HepG2 (cell line): ENCODE measurements around the gene HIVEP2.

Experiments used
- FOXJ3 ChIP-seq: sonication (generic); formaldehyde crosslinking; IDR thresholded peaks from 2 replicates; pipeline ENCODE4 v1.4.0; 2020; ENCODE audit warnings: missing genetic modification reagents, mild to moderate bottlenecking, borderline replicate concordance
- IRF2 ChIP-seq: IDR thresholded peaks from 2 replicates; pipeline ENCODE4 v1.6.1; 2018; ENCODE audit warnings: missing genetic modification reagents, missing compliant biosample characterization
- JUNB ChIP-seq: sonication (generic); formaldehyde crosslinking; IDR thresholded peaks from 2 replicates; pipeline ENCODE4 v1.8.0; 2022; ENCODE audit warnings: missing genetic modification reagents, mild to moderate bottlenecking, borderline replicate concordance
- SCMH1 ChIP-seq: sonication (generic); formaldehyde crosslinking; IDR thresholded peaks from 2 replicates; pipeline ENCODE4 v1.9.0; 2021; ENCODE audit warnings: missing genetic modification reagents, mild to moderate bottlenecking, borderline replicate concordance
- TF ChIP-seq, protein P1 (sequence below): sonication (generic); formaldehyde crosslinking; IDR thresholded peaks from 2 replicates; pipeline ENCODE4 v1.5.0; 2020; ENCODE audit warnings: mild to moderate bottlenecking, missing genetic modification reagents, moderate library complexity
- TF ChIP-seq, protein P2 (sequence below): sonication (generic); formaldehyde crosslinking; IDR thresholded peaks from 2 replicates; pipeline ENCODE4 v1.8.1; 2023; ENCODE audit warnings: mild to moderate bottlenecking, inconsistent platforms, moderate library complexity, missing genetic modification reagents, borderline replicate concordance
- TF ChIP-seq, protein P3 (sequence below): sonication (generic); formaldehyde crosslinking; IDR thresholded peaks from 2 replicates; pipeline ENCODE4 v1.4.0; 2020; ENCODE audit warnings: missing genetic modification reagents

DNA sequence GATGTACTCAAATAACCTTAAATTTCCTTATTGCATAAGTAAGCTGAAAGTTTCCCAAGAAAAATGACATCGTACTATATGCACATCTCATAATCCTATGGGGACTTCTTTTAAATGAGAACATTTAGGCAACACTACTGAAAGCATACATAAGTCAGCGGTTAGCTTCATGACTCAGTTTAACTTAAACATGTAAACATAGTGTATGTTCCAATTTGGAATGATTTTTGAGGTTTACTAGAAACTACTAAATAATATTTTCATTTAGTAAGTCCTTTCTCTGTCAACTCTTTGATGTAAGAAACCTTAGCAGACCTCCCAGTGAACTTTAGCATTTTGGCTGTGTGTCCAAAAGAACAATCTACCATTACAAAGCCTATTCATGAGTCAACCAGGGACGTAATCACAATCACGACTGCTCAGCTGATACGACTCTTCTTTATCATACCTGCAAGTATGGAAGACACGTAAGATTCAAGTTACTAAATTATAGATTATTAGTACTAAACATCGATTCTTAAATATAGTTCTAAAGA, 19.3 kb downstream of the HIVEP2 start:
- no peak for TF ChIP-seq JUNB (CRISPR knock-in tag)
- TF ChIP-seq, protein P1, sequence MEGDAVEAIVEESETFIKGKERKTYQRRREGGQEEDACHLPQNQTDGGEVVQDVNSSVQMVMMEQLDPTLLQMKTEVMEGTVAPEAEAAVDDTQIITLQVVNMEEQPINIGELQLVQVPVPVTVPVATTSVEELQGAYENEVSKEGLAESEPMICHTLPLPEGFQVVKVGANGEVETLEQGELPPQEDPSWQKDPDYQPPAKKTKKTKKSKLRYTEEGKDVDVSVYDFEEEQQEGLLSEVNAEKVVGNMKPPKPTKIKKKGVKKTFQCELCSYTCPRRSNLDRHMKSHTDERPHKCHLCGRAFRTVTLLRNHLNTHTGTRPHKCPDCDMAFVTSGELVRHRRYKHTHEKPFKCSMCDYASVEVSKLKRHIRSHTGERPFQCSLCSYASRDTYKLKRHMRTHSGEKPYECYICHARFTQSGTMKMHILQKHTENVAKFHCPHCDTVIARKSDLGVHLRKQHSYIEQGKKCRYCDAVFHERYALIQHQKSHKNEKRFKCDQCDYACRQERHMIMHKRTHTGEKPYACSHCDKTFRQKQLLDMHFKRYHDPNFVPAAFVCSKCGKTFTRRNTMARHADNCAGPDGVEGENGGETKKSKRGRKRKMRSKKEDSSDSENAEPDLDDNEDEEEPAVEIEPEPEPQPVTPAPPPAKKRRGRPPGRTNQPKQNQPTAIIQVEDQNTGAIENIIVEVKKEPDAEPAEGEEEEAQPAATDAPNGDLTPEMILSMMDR (CRISPR knock-in tag) = no peak
- TF ChIP-seq SCMH1 (CRISPR knock-in tag) = no peak
- TF ChIP-seq, protein P2, sequence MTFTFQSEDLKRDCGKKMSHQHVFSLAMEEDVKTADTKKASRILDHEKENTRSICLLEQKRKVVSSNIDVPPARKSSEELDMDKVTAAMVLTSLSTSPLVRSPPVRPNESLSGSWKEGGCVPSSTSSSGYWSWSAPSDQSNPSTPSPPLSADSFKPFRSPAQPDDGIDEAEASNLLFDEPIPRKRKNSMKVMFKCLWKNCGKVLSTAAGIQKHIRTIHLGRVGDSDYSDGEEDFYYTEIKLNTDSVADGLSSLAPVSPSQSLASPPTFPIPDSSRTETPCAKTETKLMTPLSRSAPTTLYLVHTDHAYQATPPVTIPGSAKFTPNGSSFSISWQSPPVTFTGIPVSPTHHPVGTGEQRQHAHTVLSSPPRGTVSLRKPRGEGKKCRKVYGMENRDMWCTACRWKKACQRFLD (CRISPR knock-in tag) = no peak
- TF ChIP-seq FOXJ3 (CRISPR knock-in tag) = no peak
- TF ChIP-seq IRF2 (CRISPR knock-in tag) = no peak
- TF ChIP-seq, protein P3, sequence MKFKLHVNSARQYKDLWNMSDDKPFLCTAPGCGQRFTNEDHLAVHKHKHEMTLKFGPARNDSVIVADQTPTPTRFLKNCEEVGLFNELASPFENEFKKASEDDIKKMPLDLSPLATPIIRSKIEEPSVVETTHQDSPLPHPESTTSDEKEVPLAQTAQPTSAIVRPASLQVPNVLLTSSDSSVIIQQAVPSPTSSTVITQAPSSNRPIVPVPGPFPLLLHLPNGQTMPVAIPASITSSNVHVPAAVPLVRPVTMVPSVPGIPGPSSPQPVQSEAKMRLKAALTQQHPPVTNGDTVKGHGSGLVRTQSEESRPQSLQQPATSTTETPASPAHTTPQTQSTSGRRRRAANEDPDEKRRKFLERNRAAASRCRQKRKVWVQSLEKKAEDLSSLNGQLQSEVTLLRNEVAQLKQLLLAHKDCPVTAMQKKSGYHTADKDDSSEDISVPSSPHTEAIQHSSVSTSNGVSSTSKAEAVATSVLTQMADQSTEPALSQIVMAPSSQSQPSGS (CRISPR knock-in tag) = no peak
